Caco-2 (cell line): Measurements from ENCODE around the gene ACTN4. TPM values are rescaled to one million over a fixed set of nuclear protein-coding genes. Genes with fewer than 3 reads are reported as not detected.

ENCODE experiments used
- BruUV-seq: library from RNA; stranded (reverse); fragments of 400-500 nt; replicated peaks from 2 replicates; lab custom pipeline; 2021; lab: Mats Ljungman, UMichigan
- CTCF ChIA-PET: fragments of 300-600 bp; sonication (Branson Sonifier 250); formaldehyde crosslinking; loops from one replicate; lab custom pipeline; 2022; ENCODE audit warnings: antibody characterized with exemption; lab: Charles Lee
- POLR2A ChIA-PET: fragments of 300-600 bp; sonication (Branson Sonifier 250); formaldehyde crosslinking; loops from one replicate; lab custom pipeline; 2022; ENCODE audit warnings: antibody characterized with exemption; lab: Charles Lee
- DNase-seq, 2 experiments: peaks; one replicate each; pipeline versions ENCODE4 v3.0.0 to v3.0.0-alpha.2; 2020 to 2022
- H3K27me3 ChIP-seq: replicated peaks from 2 replicates; pipeline ENCODE4 v1.6.0; 2011; ENCODE audit warnings: low read length; ENCODE audit not compliant: control insufficient read depth, insufficient read depth
- H3K36me3 ChIP-seq: 2 replicates; pipeline ENCODE4 v1.5.1; 2011; ENCODE audit warnings: low read length; ENCODE audit not compliant: control insufficient read depth, insufficient read depth
- H3K4me1 ChIP-seq: fragments of 250-450 bp; sonication (Bioruptor Pico); 2 replicates; pipeline ENCODE4 v1.5.1; 2020; ENCODE audit warnings: mild to moderate bottlenecking
- H3K4me3 ChIP-seq: 2 replicates; pipeline ENCODE4 v1.5.1; 2011; ENCODE audit warnings: low read depth, mild to moderate bottlenecking, control low read depth, low read length
- H3K9me3 ChIP-seq: fragments of 250-450 bp; sonication (Bioruptor Pico); 2 replicates; pipeline ENCODE4 v1.5.1; 2020; ENCODE audit warnings: mild to moderate bottlenecking, moderate library complexity
- H3K27ac Mint-ChIP-seq: one replicate; pipeline ENCODE4 v1.8.0; 2022; ENCODE audit warnings: mixed read lengths; ENCODE audit not compliant: unreplicated experiment
- H3K27me3 Mint-ChIP-seq: one replicate; pipeline ENCODE4 v1.8.0; 2022; ENCODE audit warnings: mixed read lengths; ENCODE audit not compliant: insufficient read depth, unreplicated experiment
- H3K36me3 Mint-ChIP-seq: one replicate; pipeline ENCODE4 v1.8.0; 2022; ENCODE audit warnings: mild to moderate bottlenecking, mixed read lengths; ENCODE audit not compliant: insufficient read depth, unreplicated experiment
- H3K4me1 Mint-ChIP-seq: one replicate; pipeline ENCODE4 v1.8.0; 2022; ENCODE audit warnings: low read depth, mixed read lengths; ENCODE audit not compliant: unreplicated experiment
- H3K4me3 Mint-ChIP-seq: one replicate; pipeline ENCODE4 v1.8.0; 2022; ENCODE audit warnings: mild to moderate bottlenecking, moderate library complexity, mixed read lengths; ENCODE audit not compliant: unreplicated experiment
- H3K9me3 Mint-ChIP-seq: one replicate; pipeline ENCODE4 v1.8.0; 2022; ENCODE audit warnings: mixed read lengths; ENCODE audit not compliant: unreplicated experiment
- intact Hi-C: fragments of 100-400 bp; cut with micrococcal nuclease; formaldehyde crosslinking; loops from one replicate; pipeline ENCODE4 v1.10.0; 2022; ENCODE audit not compliant: unreplicated experiment
- total RNA-seq: library from RNA; stranded (reverse); gene quantifications from 2 replicates; pipeline ENCODE4 v1.2.3, GENCODE V29; 2022
- TF ChIP-seq, protein P1 (sequence below), 2 experiments: fragments of 200-600 bp in 1 of 2; IDR thresholded peaks; 1 replicate in 1 of 2; 2 replicates in 1 of 2; pipeline versions ENCODE4 v1.5.1 to v1.8.0; 2011 to 2022; ENCODE audit warnings: antibody characterized with exemption in 1 of 2, control low read depth in 1 of 2, inconsistent platforms in 1 of 2, low read depth in 1 of 2, low read length in 1 of 2, mild to moderate bottlenecking in 1 of 2, moderate library complexity in 1 of 2; ENCODE audit not compliant: insufficient read depth in 1 of 2, severe bottlenecking in 1 of 2, unreplicated experiment in 1 of 2

The ACTN4 gene
- total RNA-seq, 1 experiment from 2014 or later, result 605 TPM

DNA sequence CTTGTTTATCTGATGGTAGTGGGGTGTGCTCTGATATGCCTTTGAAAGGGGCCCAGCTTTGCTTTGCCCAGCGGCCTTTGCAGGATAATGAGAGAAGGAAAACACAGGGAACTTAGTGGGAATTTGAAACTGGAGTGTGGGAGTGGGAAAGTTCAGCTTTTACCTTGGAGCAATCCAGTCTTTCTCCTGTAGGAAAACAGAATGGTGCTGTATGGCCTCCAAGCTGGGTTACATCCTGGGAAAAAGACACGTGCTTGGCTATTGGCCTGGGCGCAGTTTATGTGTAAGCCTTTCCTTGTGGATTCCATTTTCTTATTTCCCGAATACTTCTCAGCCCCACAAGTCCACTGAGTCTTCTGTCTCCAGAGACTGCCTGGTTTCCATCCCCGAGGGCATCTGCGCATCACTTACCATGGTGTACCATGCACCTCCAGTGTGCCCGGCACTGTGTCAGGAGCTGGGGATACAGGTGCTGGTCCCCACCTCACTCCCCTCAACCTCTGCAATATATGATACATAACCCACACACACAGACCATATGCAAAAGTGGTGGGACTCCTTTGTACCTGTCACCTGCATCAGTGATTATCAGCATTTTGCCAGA lies 31.5 kb downstream of the ACTN4 start:
- TF ChIP-seq, protein P1, sequence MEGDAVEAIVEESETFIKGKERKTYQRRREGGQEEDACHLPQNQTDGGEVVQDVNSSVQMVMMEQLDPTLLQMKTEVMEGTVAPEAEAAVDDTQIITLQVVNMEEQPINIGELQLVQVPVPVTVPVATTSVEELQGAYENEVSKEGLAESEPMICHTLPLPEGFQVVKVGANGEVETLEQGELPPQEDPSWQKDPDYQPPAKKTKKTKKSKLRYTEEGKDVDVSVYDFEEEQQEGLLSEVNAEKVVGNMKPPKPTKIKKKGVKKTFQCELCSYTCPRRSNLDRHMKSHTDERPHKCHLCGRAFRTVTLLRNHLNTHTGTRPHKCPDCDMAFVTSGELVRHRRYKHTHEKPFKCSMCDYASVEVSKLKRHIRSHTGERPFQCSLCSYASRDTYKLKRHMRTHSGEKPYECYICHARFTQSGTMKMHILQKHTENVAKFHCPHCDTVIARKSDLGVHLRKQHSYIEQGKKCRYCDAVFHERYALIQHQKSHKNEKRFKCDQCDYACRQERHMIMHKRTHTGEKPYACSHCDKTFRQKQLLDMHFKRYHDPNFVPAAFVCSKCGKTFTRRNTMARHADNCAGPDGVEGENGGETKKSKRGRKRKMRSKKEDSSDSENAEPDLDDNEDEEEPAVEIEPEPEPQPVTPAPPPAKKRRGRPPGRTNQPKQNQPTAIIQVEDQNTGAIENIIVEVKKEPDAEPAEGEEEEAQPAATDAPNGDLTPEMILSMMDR (IDR thresholded peaks at IDR 0.05; ENCODE audit: insufficient read depth in 1 of 2, low read depth in 1 of 2, low read length in 1 of 2, severe bottlenecking in 1 of 2, unreplicated experiment in 1 of 2), result no peak
- ChIA-PET POLR2A (no interaction called here), CTCF (no interaction called here)
- no peaks in the 10 kb centered on the region for H3K9me3 ChIP-seq
- Mint-ChIP-seq H3K36me3 (peaks cover 92% of the 10 kb centered on the region), H3K4me1 (peaks cover 74% of the 10 kb centered on the region), H3K27me3 (no peaks in the 10 kb centered on the region), H3K27ac (peak overlapping the region; percentile 82), H3K9me3 (peaks cover 10% of the 10 kb centered on the region), H3K4me3 (no peak overlapping the region)
- H3K27me3 ChIP-seq, result no peaks in the 10 kb centered on the region
- DNase-seq, result no peak
- H3K4me3 ChIP-seq, result no peak overlapping the region
- H3K4me1 ChIP-seq, result peaks cover 51% of the 10 kb centered on the region
- BruUV-seq, result no TSS peak
- intact Hi-C loops, result no loop called here
- peaks cover 11% of the 10 kb centered on the region for H3K36me3 ChIP-seq

DNA sequence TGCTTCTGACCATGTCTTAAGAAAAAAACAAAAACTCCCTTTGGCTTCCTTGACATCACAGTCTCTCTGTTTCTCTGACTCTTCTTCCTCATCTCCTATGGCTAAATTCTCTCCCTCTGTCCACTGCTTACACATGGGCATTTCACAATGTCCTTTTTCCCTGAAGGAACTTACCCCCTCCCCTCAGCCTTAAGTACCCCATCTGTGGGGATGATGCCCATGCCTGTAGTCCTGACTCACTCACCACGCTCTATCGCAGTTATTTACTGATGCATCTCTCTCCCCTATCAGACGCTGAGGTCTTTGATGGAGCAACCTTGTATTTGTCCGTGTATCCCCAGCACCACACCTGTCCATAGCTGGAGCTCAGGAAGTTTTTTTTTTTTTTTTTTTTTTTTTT lies 32.4 kb downstream of the ACTN4 start:
- peaks cover 51% of the 10 kb centered on the region for H3K4me1 ChIP-seq
- DNase-seq, result no peak

DNA sequence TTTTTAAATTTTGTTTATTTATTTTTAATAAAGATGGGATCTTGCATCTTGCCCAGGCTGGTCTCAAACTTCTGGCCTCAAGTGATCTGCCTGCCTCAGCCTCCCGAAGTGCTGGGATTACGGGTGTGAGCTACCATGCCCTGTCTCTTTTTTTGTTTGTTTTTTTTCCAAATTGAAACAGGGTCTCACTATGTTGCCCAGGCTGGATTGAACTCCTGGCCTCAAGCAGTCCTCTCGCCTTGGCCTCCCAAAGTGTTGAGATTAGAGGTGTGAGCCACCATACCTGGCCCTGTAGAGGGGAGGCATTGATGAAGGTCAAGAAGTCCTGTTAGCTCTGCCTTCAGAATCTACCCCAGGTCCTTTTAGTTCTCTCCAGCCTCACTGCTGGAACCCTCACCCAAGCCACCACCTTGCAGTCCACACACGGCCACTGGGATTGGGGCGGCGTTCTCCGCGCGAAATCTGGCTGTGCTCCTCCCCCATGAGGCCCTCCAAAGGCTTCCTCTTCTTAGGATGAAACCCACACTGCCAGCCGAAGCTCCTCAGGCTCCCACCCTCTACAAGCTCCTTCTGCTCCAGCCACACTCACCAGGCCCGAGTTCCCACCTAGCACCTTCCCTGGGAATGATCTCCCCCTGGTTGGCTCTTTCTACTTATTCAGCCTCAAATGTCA lies 34.9 kb downstream of the ACTN4 start:
- H3K27ac Mint-ChIP-seq, result peak overlapping the region; percentile 95

More for the DNA sequence above, 32.4 kb downstream of the ACTN4 start:
- Histone ChIP-seq H3K36me3 (peaks cover 9% of the 10 kb centered on the region), H3K4me3 (no peak overlapping the region), H3K27me3 (no peaks in the 10 kb centered on the region), H3K9me3 (no peaks in the 10 kb centered on the region)
- BruUV-seq, result no TSS peak
- Mint-ChIP-seq H3K36me3 (peaks cover 92% of the 10 kb centered on the region), H3K27ac (peak overlapping the region; percentile 8), H3K27me3 (no peaks in the 10 kb centered on the region), H3K4me1 (peaks cover 72% of the 10 kb centered on the region), H3K4me3 (no peak overlapping the region), H3K9me3 (peaks cover 10% of the 10 kb centered on the region)
- ChIA-PET POLR2A (interaction anchor here (0.6 to 1.1 kb wide), 3 partner anchors 9 to 23 kb away, joined by 5 to 13 read pairs (median 11); no protein-coding TSS in a partner anchor), CTCF (no interaction called here)
- intact Hi-C loops, result no loop called here
- TF ChIP-seq, protein P1 (IDR thresholded peaks at IDR 0.05; ENCODE audit: insufficient read depth in 1 of 2, low read depth in 1 of 2, low read length in 1 of 2, severe bottlenecking in 1 of 2, unreplicated experiment in 1 of 2), result no peak

More for the DNA sequence above, 34.9 kb downstream of the ACTN4 start:
- Mint-ChIP-seq H3K4me3 (peak overlapping the region; percentile 57), H3K36me3 (peaks cover 97% of the 10 kb centered on the region), H3K27me3 (no peaks in the 10 kb centered on the region), H3K4me1 (peaks cover 83% of the 10 kb centered on the region), H3K9me3 (peaks cover 10% of the 10 kb centered on the region)
- 0 out of 2 replicates have a peak, but pooled peaks cover 5% of the 10 kb centered on the region for H3K36me3 ChIP-seq
- no peak for DNase-seq
- no peaks in the 10 kb centered on the region for H3K9me3 ChIP-seq
- H3K27me3 ChIP-seq, result no peaks in the 10 kb centered on the region
- TF ChIP-seq, protein P1 (IDR thresholded peaks at IDR 0.05; ENCODE audit: insufficient read depth in 1 of 2, low read depth in 1 of 2, low read length in 1 of 2, severe bottlenecking in 1 of 2, unreplicated experiment in 1 of 2), result no peak
- intact Hi-C loops, result no loop called here
- H3K4me3 ChIP-seq, result no peak overlapping the region
- ChIA-PET POLR2A (interaction anchor here (2.3 to 2.5 kb wide), 2 partner anchors 12 to 23 kb away, joined by 19 to 33 read pairs; no protein-coding TSS in a partner anchor), CTCF (interaction anchor here (1.1 to 1.9 kb wide), 3 partner anchors 9 to 46 kb away, joined by 3 to 5 read pairs (median 4); no protein-coding TSS in a partner anchor)
- BruUV-seq, result no TSS peak
- peaks cover 58% of the 10 kb centered on the region for H3K4me1 ChIP-seq
